ENCODE data around the gene PTPRJ. TPM values are rescaled to one million over a fixed set of nuclear protein-coding genes. Genes with fewer than 3 reads are reported as not detected.
A peak's percentile ranks its signal among the peaks of the same experiment; 100 is the strongest.

The PTPRJ gene
- total and polyA plus RNA-seq, 9 of the 15 experiments (the other 6 are each of a cell fraction or from before 2014, with no cell fraction given): 0.56 to 10.7 (median 4.8) TPM

DNA sequence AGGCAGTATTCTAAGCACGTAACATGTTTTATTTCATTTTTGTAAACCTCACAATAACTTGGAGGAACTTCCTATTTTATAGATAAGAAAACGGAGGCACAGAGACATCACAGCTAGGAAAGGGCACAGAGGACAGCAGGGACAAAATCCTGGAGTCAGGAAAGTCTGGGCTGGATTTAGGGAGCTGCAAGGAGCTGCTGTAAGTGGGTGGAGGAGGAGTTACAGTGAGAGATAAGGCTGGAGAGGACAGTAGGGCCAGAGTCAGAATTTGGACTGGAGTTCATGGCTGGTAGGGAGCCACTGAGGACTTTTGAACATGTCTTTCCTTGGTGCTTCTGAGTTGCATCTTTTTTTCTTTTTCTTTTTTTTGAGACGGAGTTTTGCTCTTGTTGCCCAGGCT is 32.2 kb upstream of the PTPRJ start (continued):
- TF ChIP-seq, protein P1, sequence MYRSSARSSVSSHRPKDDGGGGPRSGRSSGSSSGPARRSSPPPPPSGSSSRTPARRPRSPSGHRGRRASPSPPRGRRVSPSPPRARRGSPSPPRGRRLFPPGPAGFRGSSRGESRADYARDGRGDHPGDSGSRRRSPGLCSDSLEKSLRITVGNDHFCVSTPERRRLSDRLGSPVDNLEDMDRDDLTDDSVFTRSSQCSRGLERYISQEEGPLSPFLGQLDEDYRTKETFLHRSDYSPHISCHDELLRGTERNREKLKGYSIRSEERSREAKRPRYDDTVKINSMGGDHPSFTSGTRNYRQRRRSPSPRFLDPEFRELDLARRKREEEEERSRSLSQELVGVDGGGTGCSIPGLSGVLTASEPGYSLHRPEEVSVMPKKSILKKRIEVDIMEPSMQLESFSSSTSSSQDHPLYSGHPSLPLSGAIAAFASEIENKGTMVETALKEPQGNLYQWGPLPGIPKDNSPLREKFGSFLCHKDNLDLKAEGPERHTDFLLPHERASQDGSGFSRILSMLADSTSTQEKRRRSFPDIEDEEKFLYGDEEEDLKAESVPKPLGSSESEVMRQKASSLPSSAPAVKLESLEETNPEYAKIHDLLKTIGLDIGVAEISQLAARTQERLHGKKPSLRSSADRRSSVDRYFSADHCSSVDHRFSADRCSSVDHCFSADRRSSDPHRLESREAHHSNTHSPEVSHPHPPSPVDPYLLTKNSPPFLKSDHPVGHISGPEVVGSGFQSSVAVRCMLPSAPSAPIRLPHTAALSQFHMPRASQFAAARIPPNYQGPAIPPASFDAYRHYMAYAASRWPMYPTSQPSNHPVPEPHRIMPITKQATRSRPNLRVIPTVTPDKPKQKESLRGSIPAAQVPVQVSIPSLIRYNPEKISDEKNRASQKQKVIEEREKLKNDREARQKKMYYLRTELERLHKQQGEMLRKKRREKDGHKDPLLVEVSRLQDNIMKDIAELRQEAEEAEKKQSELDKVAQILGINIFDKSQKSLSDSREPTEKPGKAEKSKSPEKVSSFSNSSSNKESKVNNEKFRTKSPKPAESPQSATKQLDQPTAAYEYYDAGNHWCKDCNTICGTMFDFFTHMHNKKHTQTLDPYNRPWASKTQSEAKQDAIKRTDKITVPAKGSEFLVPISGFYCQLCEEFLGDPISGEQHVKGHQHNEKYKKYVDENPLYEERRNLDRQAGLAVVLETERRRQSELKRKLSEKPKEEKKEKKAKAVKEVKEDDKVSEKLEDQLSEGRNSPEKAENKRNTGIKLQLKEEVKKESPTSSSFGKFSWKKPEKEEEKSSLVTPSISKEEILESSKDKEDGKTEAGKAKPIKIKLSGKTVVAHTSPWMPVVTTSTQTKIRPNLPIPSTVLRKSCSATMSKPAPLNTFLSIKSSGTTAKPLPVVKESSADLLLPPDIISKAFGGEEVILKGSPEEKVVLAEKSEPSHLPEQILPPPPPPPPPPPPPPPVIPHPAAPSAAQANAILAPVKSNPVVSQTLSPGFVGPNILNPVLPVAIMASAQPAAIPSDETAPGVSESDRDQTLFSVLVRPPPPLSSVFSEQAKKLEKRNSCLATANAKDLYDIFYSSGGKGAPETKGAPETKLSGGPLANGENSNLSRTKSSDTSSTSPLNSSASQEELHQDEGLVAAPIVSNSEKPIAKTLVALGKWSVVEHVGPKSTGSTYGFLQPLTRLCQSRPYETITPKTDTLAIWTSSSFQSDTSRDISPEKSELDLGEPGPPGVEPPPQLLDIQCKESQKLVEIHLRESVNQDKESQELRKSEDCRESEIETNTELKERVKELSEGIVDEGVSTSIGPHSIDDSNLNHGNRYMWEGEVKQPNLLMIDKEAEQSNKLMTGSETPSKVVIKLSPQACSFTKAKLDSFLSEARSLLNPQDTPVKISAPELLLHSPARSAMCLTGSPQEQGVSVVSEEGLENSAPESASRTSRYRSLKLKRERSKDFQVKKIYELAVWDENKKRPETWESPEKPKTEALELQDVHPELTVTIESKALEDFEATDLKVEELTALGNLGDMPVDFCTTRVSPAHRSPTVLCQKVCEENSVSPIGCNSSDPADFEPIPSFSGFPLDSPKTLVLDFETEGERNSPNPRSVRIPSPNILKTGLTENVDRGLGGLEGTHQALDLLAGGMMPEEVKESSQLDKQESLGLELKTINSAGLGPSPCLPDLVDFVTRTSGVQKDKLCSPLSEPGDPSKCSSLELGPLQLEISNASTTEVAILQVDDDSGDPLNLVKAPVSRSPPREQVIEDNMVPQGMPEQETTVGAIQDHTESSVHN (IDR thresholded peaks at IDR 0.05; ENCODE audit: borderline replicate concordance in 1 of 2, low read depth in 1 of 2): no peak
- TF ChIP-seq ZBTB1 (CRISPR knock-in tag; IDR thresholded peaks at IDR 0.05; ENCODE audit: borderline replicate concordance, low read depth): no peak
- TF ChIP-seq NCOA1 (IDR thresholded peaks at IDR 0.05; ENCODE audit: low read depth): peak; percentile 35; the same call in 1 of the 2 replicates
- TF ChIP-seq L3MBTL2 (IDR thresholded peaks at IDR 0.05): peak; percentile 33; the same call in 1 of the 2 replicates
- no peak for TF ChIP-seq XRCC4 (IDR thresholded peaks at IDR 0.05; ENCODE audit: extremely low read depth, insufficient read depth, insufficient read length)
- TF ChIP-seq CBX3 (IDR thresholded peaks at IDR 0.05; ENCODE audit: borderline replicate concordance in 1 of 2, low read length in 2 of 2): peak in 1 of 2 experiments; percentile 32; a peak in 1 of 3 replicates
- TF ChIP-seq JUND (IDR thresholded peaks at IDR 0.05; ENCODE audit: borderline replicate concordance, low read depth, low read length): peak; percentile 73
- TF ChIP-seq JUND (tag; IDR thresholded peaks at IDR 0.05; ENCODE audit: borderline replicate concordance, low read depth, low read length): peak; percentile 80; the same call in 1 of the 3 replicates
- no peak for TF ChIP-seq RBM14 (IDR thresholded peaks at IDR 0.05; ENCODE audit: borderline replicate concordance, insufficient read depth, low read depth, low read length)
- TF ChIP-seq TRIM28 (IDR thresholded peaks at IDR 0.05): 0 out of 2 replicates have a peak, but pooled peaks have one; percentile 16
- TF ChIP-seq, protein P2, sequence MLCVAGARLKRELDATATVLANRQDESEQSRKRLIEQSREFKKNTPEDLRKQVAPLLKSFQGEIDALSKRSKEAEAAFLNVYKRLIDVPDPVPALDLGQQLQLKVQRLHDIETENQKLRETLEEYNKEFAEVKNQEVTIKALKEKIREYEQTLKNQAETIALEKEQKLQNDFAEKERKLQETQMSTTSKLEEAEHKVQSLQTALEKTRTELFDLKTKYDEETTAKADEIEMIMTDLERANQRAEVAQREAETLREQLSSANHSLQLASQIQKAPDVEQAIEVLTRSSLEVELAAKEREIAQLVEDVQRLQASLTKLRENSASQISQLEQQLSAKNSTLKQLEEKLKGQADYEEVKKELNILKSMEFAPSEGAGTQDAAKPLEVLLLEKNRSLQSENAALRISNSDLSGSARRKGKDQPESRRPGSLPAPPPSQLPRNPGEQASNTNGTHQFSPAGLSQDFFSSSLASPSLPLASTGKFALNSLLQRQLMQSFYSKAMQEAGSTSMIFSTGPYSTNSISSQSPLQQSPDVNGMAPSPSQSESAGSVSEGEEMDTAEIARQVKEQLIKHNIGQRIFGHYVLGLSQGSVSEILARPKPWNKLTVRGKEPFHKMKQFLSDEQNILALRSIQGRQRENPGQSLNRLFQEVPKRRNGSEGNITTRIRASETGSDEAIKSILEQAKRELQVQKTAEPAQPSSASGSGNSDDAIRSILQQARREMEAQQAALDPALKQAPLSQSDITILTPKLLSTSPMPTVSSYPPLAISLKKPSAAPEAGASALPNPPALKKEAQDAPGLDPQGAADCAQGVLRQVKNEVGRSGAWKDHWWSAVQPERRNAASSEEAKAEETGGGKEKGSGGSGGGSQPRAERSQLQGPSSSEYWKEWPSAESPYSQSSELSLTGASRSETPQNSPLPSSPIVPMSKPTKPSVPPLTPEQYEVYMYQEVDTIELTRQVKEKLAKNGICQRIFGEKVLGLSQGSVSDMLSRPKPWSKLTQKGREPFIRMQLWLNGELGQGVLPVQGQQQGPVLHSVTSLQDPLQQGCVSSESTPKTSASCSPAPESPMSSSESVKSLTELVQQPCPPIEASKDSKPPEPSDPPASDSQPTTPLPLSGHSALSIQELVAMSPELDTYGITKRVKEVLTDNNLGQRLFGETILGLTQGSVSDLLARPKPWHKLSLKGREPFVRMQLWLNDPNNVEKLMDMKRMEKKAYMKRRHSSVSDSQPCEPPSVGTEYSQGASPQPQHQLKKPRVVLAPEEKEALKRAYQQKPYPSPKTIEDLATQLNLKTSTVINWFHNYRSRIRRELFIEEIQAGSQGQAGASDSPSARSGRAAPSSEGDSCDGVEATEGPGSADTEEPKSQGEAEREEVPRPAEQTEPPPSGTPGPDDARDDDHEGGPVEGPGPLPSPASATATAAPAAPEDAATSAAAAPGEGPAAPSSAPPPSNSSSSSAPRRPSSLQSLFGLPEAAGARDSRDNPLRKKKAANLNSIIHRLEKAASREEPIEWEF (CRISPR knock-in tag; IDR thresholded peaks at IDR 0.05): no peak
- peak; percentile 20; the same call in 1 of the 2 replicates for TF ChIP-seq SMARCC2 (IDR thresholded peaks at IDR 0.05; ENCODE audit: low read depth)
- TF ChIP-seq CEBPB (tag; IDR thresholded peaks at IDR 0.05): no peak
- TF ChIP-seq SIX5 (IDR thresholded peaks at IDR 0.05; ENCODE audit: borderline replicate concordance in 1 of 2, insufficient read depth in 1 of 2, low read depth in 1 of 2, low read length in 2 of 2): no peak
- TF ChIP-seq ARID1B (IDR thresholded peaks at IDR 0.05): peak; percentile 74

Data from K562 (cell line).